Posterior cingulate gyrus (tissue), 11 donors: ENCODE data around the gene NUTM2A.
"Not testable (repeated sequence)": the region's sequence is repeated elsewhere in the genome, so short reads cannot be mapped to it uniquely, and the experiment has no call there.

Experiments used
- DNase-seq, 10 donors: peaks; one replicate each; pipeline versions ENCODE4 v3.0.0 to v3.0.0-alpha.2; 2020 to 2021; ENCODE audit warnings: mixed read lengths in 3 of 10
- intact Hi-C: fragments of 100-400 bp; cut with DNase I; formaldehyde crosslinking; loops from one replicate; pipeline ENCODE4 v1.15.1; 2023

The NUTM2A gene

DNA sequence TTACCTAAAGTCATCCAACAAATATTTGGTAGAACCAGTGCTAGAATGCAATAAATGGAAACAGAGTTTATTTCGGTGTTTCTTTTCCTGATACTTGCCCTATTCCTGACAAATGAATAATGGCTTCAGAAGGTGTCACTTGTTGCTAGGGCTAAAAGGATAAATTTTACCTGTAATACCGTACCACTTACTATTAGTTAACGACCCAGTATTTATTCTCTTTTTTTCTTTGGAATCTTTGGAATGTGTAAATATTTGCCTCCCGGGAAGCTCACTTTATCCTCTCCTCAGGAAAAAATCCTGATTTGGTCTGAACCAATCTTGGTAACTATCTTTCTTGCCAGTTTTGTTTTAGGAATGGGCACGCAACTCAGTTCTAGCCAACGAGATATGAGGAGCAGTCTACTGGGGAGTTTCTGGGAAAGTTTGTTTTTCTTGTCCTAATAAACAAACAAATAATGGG is 14.1 kb downstream of the NUTM2A start:
- DNase-seq, intact Hi-C loops: not testable (repeated sequence)

- DNase-seq, intact Hi-C loops: not testable (repeated sequence)
Observed at GRCh38 chr10:87242192-87242591, 16.9 kb downstream of the NUTM2A start.

DNA sequence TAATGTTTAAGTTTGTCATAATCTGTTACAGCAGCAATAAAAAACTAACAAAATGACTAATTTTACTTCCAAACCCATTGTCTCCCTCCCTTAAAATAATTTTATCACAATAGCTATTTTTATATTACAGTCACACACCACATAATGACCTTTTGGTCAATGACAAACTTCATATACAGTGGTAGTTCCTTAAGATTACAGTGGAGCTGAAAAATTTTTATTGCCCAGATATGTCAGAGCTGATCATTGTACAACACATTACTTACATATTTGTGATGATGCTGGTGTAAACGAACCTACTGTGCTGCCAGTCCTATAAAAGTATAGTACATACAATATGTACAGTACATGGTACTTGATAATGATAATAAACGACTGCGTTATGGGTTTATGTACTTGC is 22.1 kb downstream of the NUTM2A start:
- DNase-seq, intact Hi-C loops: not testable (repeated sequence)

DNA sequence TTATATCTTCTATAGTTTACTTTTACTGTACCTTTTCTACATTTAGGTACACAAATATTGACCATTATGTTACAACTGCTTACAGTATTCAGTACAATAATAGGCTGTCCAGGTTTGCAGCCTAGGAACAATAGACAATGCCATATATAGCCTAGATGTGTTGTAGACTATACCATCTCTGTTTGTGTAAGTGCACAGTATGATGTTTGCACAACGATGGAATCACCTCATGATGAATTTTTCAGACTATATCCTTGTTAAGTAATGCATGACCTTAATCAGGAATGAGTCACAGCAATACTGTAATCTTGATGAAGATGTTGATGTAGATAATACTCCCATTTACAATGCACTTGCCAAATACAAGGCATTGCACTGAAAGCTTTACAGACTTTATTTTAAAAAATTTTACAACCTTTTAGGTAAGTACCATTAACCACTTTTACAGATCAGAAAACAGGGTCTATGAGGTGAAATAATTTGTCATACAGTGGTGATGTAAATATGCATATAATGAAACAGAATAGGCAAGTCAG is 23.6 kb downstream of the NUTM2A start:
- DNase-seq, intact Hi-C loops: not testable (repeated sequence)

- DNase-seq, intact Hi-C loops: not testable (repeated sequence)
Observed at GRCh38 chr10:87280749-87281392, 55.6 kb downstream of the NUTM2A start.
